ENCODE results near the gene SPINK4. TPM values are rescaled to one million over a fixed set of nuclear protein-coding genes. Genes with fewer than 3 reads are reported as not detected.

SPINK4 gene
- not detected in 2 replicates for total RNA-seq

GRCh38 chr9:33239921-33240320 lies at the start of gene SPINK4:
SPINK4 (plus strand) TSS chr9:33240167; CDS start chr9:33240209, 42 bp downstream.
- Histone ChIP-seq H3K4me3 (ENCODE audit: low read depth, low read length) (no peak within 1 kb of the TSS), H3K36me3 (ENCODE audit: control insufficient read depth, insufficient read depth, low read length) (no peaks in the 10 kb centered on the region), H3K27me3 (ENCODE audit: control insufficient read depth, insufficient read depth, low read length) (no peaks in the 10 kb centered on the region)
- DNase-seq (ENCODE audit: low read depth) (no peak), FAIRE-seq (no peak)
- TF ChIP-seq, protein P1, sequence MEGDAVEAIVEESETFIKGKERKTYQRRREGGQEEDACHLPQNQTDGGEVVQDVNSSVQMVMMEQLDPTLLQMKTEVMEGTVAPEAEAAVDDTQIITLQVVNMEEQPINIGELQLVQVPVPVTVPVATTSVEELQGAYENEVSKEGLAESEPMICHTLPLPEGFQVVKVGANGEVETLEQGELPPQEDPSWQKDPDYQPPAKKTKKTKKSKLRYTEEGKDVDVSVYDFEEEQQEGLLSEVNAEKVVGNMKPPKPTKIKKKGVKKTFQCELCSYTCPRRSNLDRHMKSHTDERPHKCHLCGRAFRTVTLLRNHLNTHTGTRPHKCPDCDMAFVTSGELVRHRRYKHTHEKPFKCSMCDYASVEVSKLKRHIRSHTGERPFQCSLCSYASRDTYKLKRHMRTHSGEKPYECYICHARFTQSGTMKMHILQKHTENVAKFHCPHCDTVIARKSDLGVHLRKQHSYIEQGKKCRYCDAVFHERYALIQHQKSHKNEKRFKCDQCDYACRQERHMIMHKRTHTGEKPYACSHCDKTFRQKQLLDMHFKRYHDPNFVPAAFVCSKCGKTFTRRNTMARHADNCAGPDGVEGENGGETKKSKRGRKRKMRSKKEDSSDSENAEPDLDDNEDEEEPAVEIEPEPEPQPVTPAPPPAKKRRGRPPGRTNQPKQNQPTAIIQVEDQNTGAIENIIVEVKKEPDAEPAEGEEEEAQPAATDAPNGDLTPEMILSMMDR (IDR thresholded peaks at IDR 0.05; ENCODE audit: insufficient read depth, low read length, severe bottlenecking): no peak

DNA sequence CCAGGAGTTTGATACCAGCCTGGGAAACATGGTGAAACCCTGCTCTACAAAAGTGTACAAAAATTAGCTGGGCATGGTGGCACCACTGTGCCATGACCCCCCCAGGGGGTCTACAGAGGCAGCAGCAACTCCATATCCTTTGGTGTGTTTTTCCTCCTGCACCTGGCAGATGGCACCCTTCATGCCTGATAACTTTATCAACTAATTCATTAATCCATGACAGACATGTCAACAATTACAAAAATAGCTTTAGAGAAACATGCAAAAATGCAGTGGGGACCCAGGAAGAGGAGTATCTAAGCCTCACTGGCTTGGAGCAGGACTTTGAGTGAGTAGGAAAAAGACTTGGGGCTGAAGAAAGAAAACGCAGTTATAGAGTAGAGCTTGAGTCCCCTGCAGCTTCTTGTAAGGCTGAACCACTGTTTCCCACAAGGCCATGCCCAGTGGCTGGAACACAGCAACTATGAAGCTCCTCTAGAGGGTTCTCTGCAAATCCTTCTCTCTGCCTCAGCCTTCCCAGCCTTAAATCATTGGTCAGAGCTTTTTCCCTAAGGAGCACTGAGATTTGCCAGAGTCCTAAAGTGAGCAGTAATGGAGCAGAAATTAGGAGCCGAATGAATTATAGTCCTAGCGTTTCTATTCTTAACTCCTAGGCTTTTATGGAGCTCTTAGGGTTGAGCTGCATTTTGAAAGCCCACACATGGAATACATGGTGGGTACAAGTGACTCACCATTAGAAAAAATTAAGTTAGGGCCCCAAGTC lies 47.3 kb upstream of the SPINK4 start:
- TF ChIP-seq, protein P1 (IDR thresholded peaks at IDR 0.05; ENCODE audit: insufficient read depth, low read length, severe bottlenecking): no peak
- DNase-seq (ENCODE audit: low read depth) (no peak), FAIRE-seq (no peak)
- no peaks in the 10 kb centered on the region for H3K27me3 ChIP-seq (ENCODE audit: control insufficient read depth, insufficient read depth, low read length)
- no peaks in the 10 kb centered on the region for H3K36me3 ChIP-seq (ENCODE audit: control insufficient read depth, insufficient read depth, low read length)
- no peak overlapping the region for H3K4me3 ChIP-seq (ENCODE audit: low read depth, low read length)

DNA sequence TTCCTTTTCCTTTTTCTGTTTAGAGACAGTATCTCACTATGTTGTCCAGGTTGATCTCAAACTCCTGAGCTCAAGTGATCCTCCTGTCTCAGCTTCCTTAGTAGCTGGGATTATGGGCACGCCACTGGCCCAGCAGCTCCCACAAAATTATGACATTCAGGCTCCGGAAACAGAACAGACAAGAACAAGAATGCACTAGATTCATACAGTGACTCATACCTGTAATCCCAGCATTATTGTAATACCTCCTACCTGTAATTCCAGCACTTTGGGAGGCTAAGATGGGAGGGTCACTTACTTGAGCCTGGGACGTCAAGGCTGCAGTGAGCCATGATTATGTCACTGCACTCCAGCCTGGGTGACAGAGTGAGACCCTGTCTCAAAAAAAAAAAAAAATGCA lies 46.1 kb upstream of the SPINK4 start:
- TF ChIP-seq, protein P1 (IDR thresholded peaks at IDR 0.05; ENCODE audit: insufficient read depth, low read length, severe bottlenecking): no peak
- Histone ChIP-seq H3K36me3 (ENCODE audit: control insufficient read depth, insufficient read depth, low read length) (no peaks in the 10 kb centered on the region), H3K4me3 (ENCODE audit: low read depth, low read length) (no peak overlapping the region), H3K27me3 (ENCODE audit: control insufficient read depth, insufficient read depth, low read length) (no peaks in the 10 kb centered on the region)
- DNase-seq (ENCODE audit: low read depth): peak; percentile 93
- no peak for FAIRE-seq

DNA sequence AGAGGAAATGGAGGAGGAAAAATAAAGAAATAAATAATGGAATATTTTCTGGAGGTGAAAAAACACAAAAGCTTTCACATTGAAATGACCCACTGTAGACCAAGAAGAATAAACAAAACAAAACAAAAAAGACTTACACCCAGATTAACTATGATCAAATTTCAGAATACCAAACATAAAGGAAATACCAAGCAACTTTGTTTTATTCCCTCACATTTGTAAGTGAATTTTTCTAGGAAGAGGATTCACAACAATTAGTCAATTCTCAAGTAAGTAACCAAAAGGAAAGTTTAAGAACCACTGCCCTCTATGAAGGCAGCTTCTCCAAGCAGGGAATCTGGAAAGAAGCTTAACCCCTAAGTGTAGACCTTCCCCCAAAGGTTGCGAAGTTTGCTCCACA lies 43.2 kb upstream of the SPINK4 start:
- no peak overlapping the region for H3K4me3 ChIP-seq (ENCODE audit: low read depth, low read length)
- TF ChIP-seq, protein P1 (IDR thresholded peaks at IDR 0.05; ENCODE audit: insufficient read depth, low read length, severe bottlenecking): no peak
- no peak for DNase-seq (ENCODE audit: low read depth)
- H3K36me3 ChIP-seq (ENCODE audit: control insufficient read depth, insufficient read depth, low read length): no peaks in the 10 kb centered on the region
- no peak for FAIRE-seq
- no peaks in the 10 kb centered on the region for H3K27me3 ChIP-seq (ENCODE audit: control insufficient read depth, insufficient read depth, low read length)

- Histone ChIP-seq H3K36me3 (ENCODE audit: control insufficient read depth, insufficient read depth, low read length) (no peaks in the 10 kb centered on the region), H3K4me3 (ENCODE audit: low read depth, low read length) (no peak overlapping the region), H3K27me3 (ENCODE audit: control insufficient read depth, insufficient read depth, low read length) (no peaks in the 10 kb centered on the region)
- DNase-seq (ENCODE audit: low read depth): no peak
- FAIRE-seq: no peak
- TF ChIP-seq, protein P1 (IDR thresholded peaks at IDR 0.05; ENCODE audit: insufficient read depth, low read length, severe bottlenecking): no peak
These were observed 42.5 kb upstream of the SPINK4 start for GRCh38 chr9:33197279-33198152.
